Measurements from ENCODE around the gene OR52D1. TPM values are rescaled to one million over a fixed set of nuclear protein-coding genes. Genes with fewer than 3 reads are reported as not detected.

Gene OR52D1
- total and polyA plus RNA-seq, 2 of the 8 experiments (the other 6 are each of a cell fraction or from before 2014, with no cell fraction given): not detected

DNA sequence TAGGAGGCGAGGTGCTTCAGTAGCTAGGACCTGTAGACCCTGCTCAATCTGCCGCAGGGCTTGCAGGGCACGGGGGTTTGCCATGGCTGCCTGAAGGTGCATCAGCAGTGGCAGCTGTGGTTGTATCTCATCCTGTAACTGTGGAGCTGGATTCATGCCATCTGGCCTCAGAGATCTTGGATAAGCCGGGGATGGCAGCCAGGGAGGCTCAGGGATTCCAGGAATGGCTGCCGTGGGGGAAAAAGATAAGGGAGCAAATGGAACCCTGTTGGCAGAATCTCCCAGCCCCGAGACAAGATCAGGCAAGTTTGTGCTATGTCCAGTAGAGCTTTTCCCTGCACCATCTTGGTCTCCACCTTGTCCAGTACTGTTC is 19.4 kb downstream of the OR52D1 start:
- no peaks in the 10 kb centered on the region for H3K4me1 ChIP-seq (replicated peaks in 1 of 4; ENCODE audit: control insufficient read depth in 3 of 4, insufficient read depth in 4 of 4, low read length in 3 of 4)
- H3K18ac ChIP-seq (ENCODE audit: extremely low read depth, low read length): no peak overlapping the region
- no peaks in the 10 kb centered on the region for H4K20me1 ChIP-seq (replicated peaks in 1 of 2; ENCODE audit: control insufficient read depth in 1 of 2, insufficient read depth in 2 of 2, low read length in 2 of 2)
- DNase-seq (ENCODE audit: low read depth in 1 of 2, low spot score in 2 of 2) (no peak), FAIRE-seq (no peak)
- 91% methylated on average over 6 of the region's 6 CpGs; no CpG with 5 or more reads in 1 of the 2 experiments for WGBS, 2 experiments (ENCODE audit: extremely low coverage in 1 of 2, insufficient coverage in 1 of 2, insufficient read length in 1 of 2, insufficient replicate concordance in 2 of 2, low coverage in 1 of 2, low lambda C conversion rate in 2 of 2, missing lambda C conversion rate in 1 of 2)
- no peak overlapping the region for H3K4me2 ChIP-seq (ENCODE audit: insufficient read depth in 1 of 2, low read depth in 2 of 2, low read length in 2 of 2)
- no peak overlapping the region for H4K91ac ChIP-seq (replicated peaks; ENCODE audit: insufficient read length, low read length)
- H3K9me3 ChIP-seq (ENCODE audit: insufficient read depth in 2 of 2, low read depth in 1 of 2, low read length in 1 of 2): no peaks in the 10 kb centered on the region
- H3K79me1 ChIP-seq (ENCODE audit: low read depth, low read length): no peaks in the 10 kb centered on the region
- H4K5ac ChIP-seq (ENCODE audit: insufficient read length, low read depth, low read length): no peak overlapping the region
- no peak overlapping the region for H3K9ac ChIP-seq (replicated peaks in 1 of 4; ENCODE audit: extremely low read depth in 1 of 4, low read depth in 3 of 4, low read length in 3 of 4)
- H2AK5ac ChIP-seq (ENCODE audit: low read depth, low read length): no peak overlapping the region
- POLR2A ChIA-PET (ENCODE audit: partially characterized antibody): no interaction called here
- no peaks in the 10 kb centered on the region for H3K23me2 ChIP-seq (ENCODE audit: low read depth, low read length)
- no peak overlapping the region for H3K56ac ChIP-seq (replicated peaks; ENCODE audit: insufficient read length, low read depth, low read length)
- no peak overlapping the region for H3K27ac ChIP-seq (ENCODE audit: low read depth, low read length)
- no peak overlapping the region; the same call in 1 of the 2 replicates for H4K8ac ChIP-seq (ENCODE audit: extremely low read depth, insufficient read depth, low read length)
- no peaks in the 10 kb centered on the region for H3K79me2 ChIP-seq (ENCODE audit: control insufficient read depth in 1 of 2, insufficient read depth in 2 of 2, low read length in 2 of 2)
- TF ChIP-seq CTCF (IDR thresholded peaks at IDR 0.05; ENCODE audit: control extremely low read depth in 1 of 3, insufficient read depth in 1 of 3, low read depth in 1 of 3, low read length in 3 of 3) (no peak), FOSL1 (IDR thresholded peaks at IDR 0.05; ENCODE audit: insufficient read depth, low read depth, low read length) (no peak), RBBP5 (IDR thresholded peaks at IDR 0.05; ENCODE audit: borderline replicate concordance, low read depth, low read length) (no peak), SUZ12 (IDR thresholded peaks at IDR 0.05; ENCODE audit: low read length) (no peak)
- TF ChIP-seq, protein P1, sequence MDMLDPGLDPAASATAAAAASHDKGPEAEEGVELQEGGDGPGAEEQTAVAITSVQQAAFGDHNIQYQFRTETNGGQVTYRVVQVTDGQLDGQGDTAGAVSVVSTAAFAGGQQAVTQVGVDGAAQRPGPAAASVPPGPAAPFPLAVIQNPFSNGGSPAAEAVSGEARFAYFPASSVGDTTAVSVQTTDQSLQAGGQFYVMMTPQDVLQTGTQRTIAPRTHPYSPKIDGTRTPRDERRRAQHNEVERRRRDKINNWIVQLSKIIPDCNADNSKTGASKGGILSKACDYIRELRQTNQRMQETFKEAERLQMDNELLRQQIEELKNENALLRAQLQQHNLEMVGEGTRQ (IDR thresholded peaks at IDR 0.05; ENCODE audit: low read length): no peak
- H3K14ac ChIP-seq (ENCODE audit: insufficient read length): no peak overlapping the region
- no peak overlapping the region for H2AFZ ChIP-seq (ENCODE audit: low read length)
- no peak overlapping the region for H2BK5ac ChIP-seq (ENCODE audit: low read depth, low read length)
- H3K23ac ChIP-seq (ENCODE audit: insufficient read length): no peak overlapping the region
- no peak overlapping the region for H2BK12ac ChIP-seq (ENCODE audit: low read depth, low read length)
- no peak overlapping the region for H2BK120ac ChIP-seq (replicated peaks; ENCODE audit: low read depth, low read length)
- H3K4ac ChIP-seq (replicated peaks; ENCODE audit: insufficient read length, low read depth, low read length): no peak overlapping the region
- H3K27me3 ChIP-seq (replicated peaks in 1 of 4; ENCODE audit: control insufficient read depth in 3 of 4, extremely low read depth in 1 of 4, insufficient read depth in 3 of 4, low read length in 3 of 4): no peaks in the 10 kb centered on the region
- H2BK15ac ChIP-seq (ENCODE audit: low read length): no peak overlapping the region
- CTCF ChIA-PET (ENCODE audit: partially characterized antibody): interaction anchor here (0.8 to 4.6 kb wide), 4 partner anchors 13 to 92 kb away, joined by 3 to 19 read pairs (median 4); no protein-coding TSS in a partner anchor
- H3K4me3 ChIP-seq (ENCODE audit: extremely low read depth in 1 of 4, insufficient read depth in 2 of 4, low read depth in 3 of 4, low read length in 4 of 4): no peak overlapping the region
- no peak overlapping the region for H2BK20ac ChIP-seq (ENCODE audit: low read length)
- H3K36me3 ChIP-seq (ENCODE audit: control insufficient read depth in 2 of 4, insufficient read depth in 4 of 4, low read length in 3 of 4): no peaks in the 10 kb centered on the region
